ENCODE results near the gene TSPYL4.
A peak's percentile ranks its signal among the peaks of the same experiment; 100 is the strongest.

The TSPYL4 gene

GRCh38 chr6:116229287-116229913, 24.5 kb downstream of the TSPYL4 start:
- peak; percentile 90 for DNase-seq (ENCODE audit: low spot score)

DNA sequence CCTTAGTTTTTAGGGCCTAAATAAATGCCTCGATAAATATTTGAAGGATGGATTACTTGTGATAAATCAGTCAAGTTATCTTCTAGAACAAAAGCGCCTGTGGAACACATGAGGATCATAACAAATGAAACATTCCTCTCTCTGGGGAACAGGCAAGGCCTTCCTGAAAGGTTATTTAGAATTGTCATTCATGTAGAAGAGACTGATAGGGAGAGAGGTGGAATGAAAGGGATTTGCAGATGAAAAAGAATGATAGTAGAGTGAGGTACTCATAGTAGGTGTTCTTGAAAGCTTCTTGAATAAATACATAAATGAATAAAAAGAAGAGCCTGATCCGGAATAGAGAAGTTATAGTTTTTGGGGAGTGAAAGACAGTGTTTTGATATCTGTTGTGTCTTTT, 30.5 kb downstream of the TSPYL4 start:
- no peak for DNase-seq (ENCODE audit: low spot score)

GRCh38 chr6:116221911-116222310, 32.0 kb downstream of the TSPYL4 start:
- no peak for DNase-seq (ENCODE audit: low spot score)

DNA sequence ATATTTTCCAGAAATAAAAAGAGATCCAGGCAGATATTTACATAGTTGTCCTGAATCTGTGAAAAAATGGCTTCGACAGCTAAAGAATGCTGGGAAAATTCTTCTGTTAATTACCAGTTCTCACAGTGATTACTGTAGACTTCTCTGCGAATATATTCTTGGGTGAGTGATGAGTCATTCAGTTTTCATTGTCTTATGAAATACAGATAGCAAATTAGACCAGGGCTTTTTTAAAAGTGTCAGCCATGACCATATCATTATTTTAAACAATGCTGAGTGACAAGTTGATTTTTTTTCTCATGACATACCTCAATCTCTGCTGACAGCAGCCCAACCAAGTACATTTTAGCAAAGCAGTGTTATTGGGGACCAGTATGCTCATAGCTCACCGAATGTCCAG, 32.8 kb downstream of the TSPYL4 start:
- no peak for DNase-seq (ENCODE audit: low spot score)

GRCh38 chr6:116218866-116219265, 35.0 kb downstream of the TSPYL4 start:
- no peak for DNase-seq (ENCODE audit: low spot score)

- DNase-seq (ENCODE audit: low spot score), result no peak
Observed at GRCh38 chr6:116218172-116218633, 35.7 kb downstream of the TSPYL4 start.

DNA sequence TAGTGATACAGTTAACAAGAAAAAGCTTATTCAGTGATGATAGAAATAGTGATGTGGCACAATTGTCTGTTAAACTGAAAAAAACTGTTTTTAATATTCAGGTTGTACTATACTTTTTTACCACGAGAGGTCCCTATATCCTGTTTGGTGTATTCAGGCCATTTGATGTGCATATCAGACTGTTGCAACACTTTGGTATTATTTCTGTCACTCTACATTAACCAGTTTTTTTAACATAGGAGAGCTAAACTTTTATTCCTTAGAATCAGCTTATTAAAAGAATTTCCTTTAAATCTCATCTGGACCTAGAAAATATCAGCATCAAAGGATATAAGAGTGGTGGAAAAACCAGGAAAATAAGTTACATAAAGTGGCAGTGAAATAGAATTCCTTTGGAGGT, 36.8 kb downstream of the TSPYL4 start:
- no peak for DNase-seq (ENCODE audit: low spot score)

DNA sequence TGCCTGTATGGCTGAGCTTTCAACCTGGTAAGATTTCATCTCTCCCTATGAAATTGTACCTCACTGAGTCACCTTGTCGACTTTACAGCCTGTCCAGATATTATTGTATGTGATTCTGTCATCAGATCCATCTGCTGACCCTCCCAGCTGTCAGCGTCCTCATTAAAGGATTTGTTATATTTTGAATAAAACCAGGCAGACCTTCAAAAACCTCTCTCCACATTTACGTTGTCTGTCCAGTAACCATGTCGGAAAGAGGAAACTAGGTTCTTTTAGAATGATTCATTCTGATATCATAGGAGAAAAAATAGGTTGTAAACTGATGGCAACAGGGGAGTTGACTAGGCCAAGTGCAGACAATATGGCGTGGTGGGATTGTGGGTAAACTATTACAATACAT, 38.5 kb downstream of the TSPYL4 start:
- DNase-seq (ENCODE audit: low spot score), result no peak

DNA sequence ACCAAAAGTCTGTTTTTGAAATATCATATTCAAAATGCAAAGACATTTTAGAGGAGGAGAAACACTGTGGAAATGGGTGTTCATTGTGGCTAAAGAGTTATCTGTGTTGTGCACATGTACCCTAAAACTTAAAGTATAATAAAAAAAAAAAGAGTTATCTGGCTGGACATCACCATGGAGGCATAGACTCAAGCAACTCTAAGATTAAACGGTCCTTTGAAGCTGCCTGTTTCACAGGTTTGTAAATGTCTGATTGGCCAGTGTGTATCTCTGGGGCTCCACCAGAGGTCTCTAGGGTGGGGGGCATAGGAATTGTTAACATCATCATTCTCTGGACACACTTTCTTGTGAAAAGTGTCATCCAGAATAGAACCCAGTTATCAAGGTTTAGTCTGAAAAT, 39.2 kb downstream of the TSPYL4 start:
- DNase-seq (ENCODE audit: low spot score), result no peak

DNA sequence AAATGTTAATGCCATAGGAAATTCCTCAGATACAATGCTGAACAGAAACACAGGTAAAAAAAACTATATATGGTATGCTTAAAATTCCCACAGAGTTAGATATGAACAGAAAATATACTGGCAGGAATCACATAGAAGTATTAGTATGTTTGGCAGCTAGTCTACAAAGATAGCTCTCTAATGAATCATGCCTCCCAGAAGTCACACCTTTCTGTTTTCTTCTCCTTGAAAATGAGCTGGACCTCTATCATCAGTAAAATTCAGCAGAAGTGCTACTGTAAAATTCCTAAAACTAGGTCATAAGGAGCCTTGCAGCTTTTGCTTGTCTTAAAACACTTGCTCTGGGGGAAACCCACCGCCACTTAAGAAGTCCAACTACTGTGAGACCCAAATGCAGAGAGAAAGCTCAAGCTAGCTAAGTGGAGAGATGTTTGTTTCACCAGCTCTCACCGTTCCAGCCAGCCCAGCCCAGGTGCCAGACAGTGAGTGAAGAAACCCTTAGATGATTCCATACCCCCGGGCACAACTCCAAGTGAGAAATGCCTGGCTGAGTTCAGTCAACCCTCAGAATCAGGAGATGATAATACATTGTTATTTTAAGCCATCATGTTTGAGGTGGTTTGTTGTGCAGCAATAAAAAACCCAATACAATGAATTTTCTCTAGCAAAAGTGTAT, 43.0 kb downstream of the TSPYL4 start:
- no peak for DNase-seq (ENCODE audit: low spot score)

- DNase-seq (ENCODE audit: low spot score), result no peak
Observed at GRCh38 chr6:116210316-116210715, 43.6 kb downstream of the TSPYL4 start.

DNA sequence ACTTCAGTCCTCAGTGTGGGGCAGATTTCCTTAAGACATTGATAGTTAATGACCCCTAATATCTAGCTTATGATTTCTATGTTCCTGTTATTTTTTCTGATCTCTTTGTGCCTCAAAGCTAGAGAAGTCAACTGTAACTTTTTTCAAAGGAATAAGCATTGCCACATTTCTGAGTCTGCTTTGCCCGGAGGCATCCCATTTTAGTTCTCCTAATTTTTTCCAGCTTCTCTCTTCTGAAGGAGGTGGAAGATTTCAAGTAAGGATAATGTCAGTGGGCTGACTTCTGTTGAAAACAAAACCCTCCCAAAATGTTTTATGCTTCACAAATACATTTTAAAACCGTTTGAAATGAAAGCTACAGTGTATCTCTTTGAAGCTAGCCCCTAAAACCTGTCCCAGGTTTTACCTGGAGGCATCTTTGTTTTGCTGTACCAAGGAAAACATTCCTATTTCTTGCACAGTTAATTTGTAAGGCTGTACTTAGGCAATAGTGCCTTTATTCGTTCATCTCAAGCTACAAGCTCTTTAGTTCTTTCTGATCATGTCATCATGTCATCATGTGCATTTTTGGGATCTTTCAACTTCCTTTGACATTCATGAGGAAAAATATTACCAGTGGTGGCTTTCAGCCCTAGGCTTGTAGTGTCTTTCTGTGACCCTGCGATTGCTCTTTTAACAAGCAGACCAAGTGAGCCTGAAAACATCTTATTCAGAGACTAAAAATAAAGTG, 45.7 kb downstream of the TSPYL4 start:
- DNase-seq (ENCODE audit: low spot score), result no peak

DNA sequence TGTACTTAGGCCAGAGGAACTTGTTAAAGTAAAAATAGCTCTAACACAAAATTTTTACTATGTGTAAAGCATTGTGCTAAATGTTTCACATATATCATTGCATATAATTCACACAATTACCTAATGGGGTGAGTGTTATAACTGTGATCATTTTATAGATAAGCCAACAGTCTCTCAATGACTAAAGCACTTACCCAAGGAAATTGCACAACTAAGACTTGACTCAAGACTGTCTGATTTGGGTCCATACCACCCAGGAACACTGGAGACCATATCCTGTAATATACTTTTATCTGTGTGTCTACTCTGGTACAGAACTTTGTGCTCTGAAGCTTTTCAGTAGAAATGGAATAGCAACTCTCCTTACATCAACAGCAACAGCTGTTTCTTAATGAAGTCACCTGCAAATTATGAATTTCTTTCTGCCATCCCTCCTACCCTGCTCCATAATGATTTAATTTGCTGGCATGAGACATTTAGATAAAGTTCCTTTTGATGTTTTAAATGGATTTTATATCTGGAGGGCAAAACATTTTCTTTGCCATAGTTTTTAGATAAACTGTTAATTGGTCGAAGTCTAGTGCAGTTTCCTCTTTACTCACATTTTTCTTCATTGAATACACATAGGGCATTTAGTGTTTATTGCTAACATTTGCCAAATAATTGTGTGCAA, 47.5 kb downstream of the TSPYL4 start:
- no peak for DNase-seq (ENCODE audit: low spot score)

GRCh38 chr6:116205281-116205680, 48.6 kb downstream of the TSPYL4 start:
- DNase-seq (ENCODE audit: low spot score), result no peak

DNA sequence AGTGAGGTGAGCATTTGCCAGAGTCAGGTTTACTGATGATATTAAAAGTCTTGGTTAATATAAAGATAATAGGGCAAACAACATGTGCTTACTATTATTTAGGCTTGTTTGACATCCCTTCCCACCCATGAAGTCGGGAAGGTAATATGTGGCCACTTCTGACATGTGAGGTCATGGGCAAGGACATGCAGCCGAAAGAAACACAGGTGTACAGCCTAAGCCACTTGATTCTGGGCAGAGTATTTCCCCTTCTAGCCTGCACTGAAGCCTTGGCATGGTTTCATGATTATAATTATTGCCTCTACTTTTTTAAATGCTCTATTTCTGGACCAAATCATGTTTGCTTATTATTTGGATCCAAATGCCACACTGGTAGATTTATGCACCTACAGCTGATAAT, 52.3 kb downstream of the TSPYL4 start:
- DNase-seq (ENCODE audit: low spot score), result no peak

DNA sequence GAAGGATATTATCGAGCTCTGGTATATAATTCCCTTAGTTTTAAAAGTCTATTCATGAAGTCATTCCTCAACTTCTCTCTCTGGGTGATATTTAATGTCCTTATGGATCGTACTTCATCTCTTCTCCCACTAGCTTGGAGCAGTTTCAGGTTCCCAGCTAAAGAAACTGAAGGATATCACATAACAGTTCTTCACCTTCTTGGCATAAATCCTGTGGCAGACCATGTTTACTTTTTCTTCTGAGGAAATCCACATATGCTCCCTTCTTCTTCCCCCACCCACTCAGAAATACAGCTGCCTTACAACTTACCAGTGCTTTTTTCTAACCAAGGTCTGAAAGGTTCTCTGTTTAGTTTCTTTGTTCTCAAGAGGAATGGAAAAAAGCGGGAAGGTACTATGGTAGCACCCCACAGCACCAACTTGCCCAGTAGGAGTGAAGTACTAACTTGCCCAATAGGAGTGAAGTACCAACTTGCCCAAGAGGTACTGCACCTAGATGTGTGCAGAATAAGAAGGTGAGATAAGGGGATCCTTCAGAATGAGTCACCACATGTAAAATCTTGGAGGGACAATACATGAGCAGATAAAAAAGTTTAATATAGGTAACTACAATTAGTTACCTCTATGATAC, 53.1 kb downstream of the TSPYL4 start:
- DNase-seq (ENCODE audit: low spot score), result no peak

Data from left forelimb (tissue), 1 donor.